ENCODE results near the gene SLC22A4. TPM values are rescaled to one million over a fixed set of nuclear protein-coding genes. Genes with fewer than 3 reads are reported as not detected.

Gene SLC22A4
- total RNA-seq, 1 experiment from 2014 or later = 3.8 TPM

GRCh38 chr5:132295505-132296411, 1.6 kb downstream of the SLC22A4 start:
- peak overlapping the region; percentile 50 for H3K4me3 ChIP-seq
- no peak for DNase-seq (ENCODE audit: low read depth in 1 of 2, low spot score in 2 of 2)
- peaks cover 5% of the 10 kb centered on the region; the same call in 1 of the 2 replicates for H3K36me3 ChIP-seq
- no peaks in the 10 kb centered on the region for H3K9me3 ChIP-seq (replicated peaks)
- peak overlapping the region; percentile 96; the same call in 1 of the 2 replicates for H3K27ac ChIP-seq
- H3K4me1 ChIP-seq (replicated peaks) = peaks cover 36% of the 10 kb centered on the region
- H3K27me3 ChIP-seq (replicated peaks) = no peaks in the 10 kb centered on the region

GRCh38 chr5:132296412-132297016, 2.3 kb downstream of the SLC22A4 start:
- peaks cover 5% of the 10 kb centered on the region; the same call in 1 of the 2 replicates for H3K36me3 ChIP-seq
- no peak overlapping the region for H3K27ac ChIP-seq
- no peaks in the 10 kb centered on the region for H3K27me3 ChIP-seq (replicated peaks)
- no peak for DNase-seq (ENCODE audit: low read depth in 1 of 2, low spot score in 2 of 2)
- peaks cover 36% of the 10 kb centered on the region for H3K4me1 ChIP-seq (replicated peaks)
- no peaks in the 10 kb centered on the region for H3K9me3 ChIP-seq (replicated peaks)
- no peak overlapping the region for H3K4me3 ChIP-seq

GRCh38 chr5:132297211-132297940, 3.2 kb downstream of the SLC22A4 start:
- Histone ChIP-seq H3K36me3 (peaks cover 5% of the 10 kb centered on the region; the same call in 1 of the 2 replicates), H3K27me3 (replicated peaks) (no peaks in the 10 kb centered on the region), H3K4me1 (replicated peaks) (peaks cover 33% of the 10 kb centered on the region), H3K9me3 (replicated peaks) (no peaks in the 10 kb centered on the region), H3K27ac (no peak overlapping the region), H3K4me3 (no peak overlapping the region)
- DNase-seq (ENCODE audit: low read depth in 1 of 2, low spot score in 2 of 2) = no peak

- H3K36me3 ChIP-seq = peaks cover 5% of the 10 kb centered on the region; the same call in 1 of the 2 replicates
- H3K27ac ChIP-seq = no peak overlapping the region
- no peaks in the 10 kb centered on the region for H3K9me3 ChIP-seq (replicated peaks)
- peaks cover 22% of the 10 kb centered on the region for H3K4me1 ChIP-seq (replicated peaks)
- DNase-seq (ENCODE audit: low read depth in 1 of 2, low spot score in 2 of 2) = peak in 1 of 2 experiments; percentile 30
- no peak overlapping the region for H3K4me3 ChIP-seq
- H3K27me3 ChIP-seq (replicated peaks) = no peaks in the 10 kb centered on the region
Observed at GRCh38 chr5:132298298-132299212, 4.4 kb downstream of the SLC22A4 start.

- no peak for DNase-seq (ENCODE audit: low read depth in 1 of 2, low spot score in 2 of 2)
- no peaks in the 10 kb centered on the region for H3K27me3 ChIP-seq (replicated peaks)
- no peak overlapping the region for H3K4me3 ChIP-seq
- no peak overlapping the region for H3K27ac ChIP-seq
- no peaks in the 10 kb centered on the region for H3K9me3 ChIP-seq (replicated peaks)
- H3K4me1 ChIP-seq (replicated peaks) = peaks cover 12% of the 10 kb centered on the region
- H3K36me3 ChIP-seq = peaks cover 5% of the 10 kb centered on the region; the same call in 1 of the 2 replicates
Observed at GRCh38 chr5:132299917-132300316, 5.7 kb downstream of the SLC22A4 start.

GRCh38 chr5:132300577-132301343, 6.6 kb downstream of the SLC22A4 start:
- H3K27me3 ChIP-seq (replicated peaks) = no peaks in the 10 kb centered on the region

GRCh38 chr5:132301344-132302271, 7.4 kb downstream of the SLC22A4 start:
- Histone ChIP-seq H3K36me3 (no peaks in the 10 kb centered on the region), H3K27me3 (replicated peaks) (no peaks in the 10 kb centered on the region), H3K4me1 (replicated peaks) (no peaks in the 10 kb centered on the region), H3K4me3 (no peak overlapping the region), H3K9me3 (replicated peaks) (no peaks in the 10 kb centered on the region), H3K27ac (no peak overlapping the region)
- peak in 1 of 2 experiments; percentile 40 for DNase-seq (ENCODE audit: low read depth in 1 of 2, low spot score in 2 of 2)

More at GRCh38 chr5:132300577-132301343, 6.6 kb downstream of the SLC22A4 start:
- H3K9me3 ChIP-seq (replicated peaks) = no peaks in the 10 kb centered on the region
- DNase-seq (ENCODE audit: low read depth in 1 of 2, low spot score in 2 of 2) = peak in 1 of 2 experiments; percentile 36
- H3K4me3 ChIP-seq = no peak overlapping the region
- peaks cover 4% of the 10 kb centered on the region for H3K4me1 ChIP-seq (replicated peaks)
- no peak overlapping the region for H3K27ac ChIP-seq
- H3K36me3 ChIP-seq = peaks cover 4% of the 10 kb centered on the region; the same call in 1 of the 2 replicates

- DNase-seq (ENCODE audit: low read depth in 1 of 2, low spot score in 2 of 2) = peak in 1 of 2 experiments; percentile 40
- no peaks in the 10 kb centered on the region for H3K36me3 ChIP-seq
- H3K4me3 ChIP-seq = no peak overlapping the region
- H3K27ac ChIP-seq = no peak overlapping the region
- no peaks in the 10 kb centered on the region for H3K27me3 ChIP-seq (replicated peaks)
- H3K4me1 ChIP-seq (replicated peaks) = no peaks in the 10 kb centered on the region
- no peaks in the 10 kb centered on the region for H3K9me3 ChIP-seq (replicated peaks)
Observed at GRCh38 chr5:132302413-132302812, 8.2 kb downstream of the SLC22A4 start.

GRCh38 chr5:132303589-132303988, 9.4 kb downstream of the SLC22A4 start:
- peak in 1 of 2 experiments; percentile 1 for DNase-seq (ENCODE audit: low read depth in 1 of 2, low spot score in 2 of 2)
- Histone ChIP-seq H3K27me3 (replicated peaks) (no peaks in the 10 kb centered on the region), H3K27ac (no peak overlapping the region), H3K4me1 (replicated peaks) (no peaks in the 10 kb centered on the region), H3K4me3 (no peak overlapping the region), H3K9me3 (replicated peaks) (no peaks in the 10 kb centered on the region), H3K36me3 (no peaks in the 10 kb centered on the region)

- DNase-seq (ENCODE audit: low read depth in 1 of 2, low spot score in 2 of 2) = no peak
- H3K4me1 ChIP-seq (replicated peaks) = no peaks in the 10 kb centered on the region
- no peak overlapping the region for H3K27ac ChIP-seq
- no peaks in the 10 kb centered on the region for H3K9me3 ChIP-seq (replicated peaks)
- H3K4me3 ChIP-seq = no peak overlapping the region
- no peaks in the 10 kb centered on the region for H3K36me3 ChIP-seq
- no peaks in the 10 kb centered on the region for H3K27me3 ChIP-seq (replicated peaks)
Observed at GRCh38 chr5:132305420-132305819, 11.2 kb downstream of the SLC22A4 start.

GRCh38 chr5:132308701-132309100, 14.5 kb downstream of the SLC22A4 start:
- no peaks in the 10 kb centered on the region for H3K27me3 ChIP-seq (replicated peaks)
- H3K4me1 ChIP-seq (replicated peaks) = no peaks in the 10 kb centered on the region
- no peak overlapping the region for H3K27ac ChIP-seq
- DNase-seq (ENCODE audit: low read depth in 1 of 2, low spot score in 2 of 2) = no peak
- no peak overlapping the region for H3K4me3 ChIP-seq
- no peaks in the 10 kb centered on the region for H3K9me3 ChIP-seq (replicated peaks)
- H3K36me3 ChIP-seq = no peaks in the 10 kb centered on the region
